K562 (cell line): ENCODE measurements around the gene ARL3. TPM values are rescaled to one million over a fixed set of nuclear protein-coding genes. Genes with fewer than 3 reads are reported as not detected.

Experiments used
- ATAC-seq: fragments of 200-7000 bp; cut with Tn5 transposase; 3 replicates; pipeline ENCODE4 v1.9.1; 2020; ENCODE audit warnings: moderate library complexity
- BruUV-seq: library from RNA; stranded (reverse); fragments of 400-500 nt; replicated peaks from 2 replicates; lab custom pipeline; 2021; lab: Mats Ljungman, UMichigan
- CTCF ChIA-PET: fragments of 300-600 bp; formaldehyde crosslinking; extraction: SDS; loops from one replicate; lab custom pipeline; 2021; ENCODE audit warnings: low intra/inter-chr PET ratio; lab: Yijun Ruan, JAX
- POLR2A ChIA-PET: fragments of 300-600, 350-650 bp; sonication (Branson Sonifier 250); formaldehyde crosslinking; extraction: SDS; loops from one replicate; lab custom pipeline; 2021; ENCODE audit warnings: antibody characterized with exemption, inconsistent platforms; lab: Yijun Ruan, JAX
- DNase-seq, 4 experiments: peaks; one replicate each; pipeline versions ENCODE4 v3.0.0 to v3.0.0-alpha.2; 2011 to 2018; ENCODE audit warnings: low spot score in 3 of 4, mixed read lengths in 3 of 4; ENCODE audit errors: extremely low read depth in 1 of 4
- FAIRE-seq: peaks from 2 replicates; lab custom pipeline; 2011; peaks lifted over from hg19 to GRCh38; lab: Jason Lieb, UNC
- H2AFZ ChIP-seq: 2 replicates; pipeline ENCODE4 v1.6.0; 2011; ENCODE audit warnings: low read depth, low read length, control low read depth, inconsistent platforms
- H3K27ac ChIP-seq: fragments of 200-600 bp; 3 replicates; pipeline ENCODE4 v1.8.0; 2011; ENCODE audit warnings: low read depth, mild to moderate bottlenecking, control low read depth, inconsistent platforms, low read length, moderate library complexity, mixed read lengths; ENCODE audit errors: extremely low read depth
- H3K27me3 ChIP-seq, 2 experiments: fragments of 300-600 bp in 1 of 2; 2 replicates in 1 of 2; 3 replicates in 1 of 2; pipeline versions ENCODE4 v1.6.0 to v1.8.0; 2011; ENCODE audit warnings: inconsistent platforms in 2 of 2, low read length in 2 of 2, mild to moderate bottlenecking in 1 of 2, mixed read lengths in 1 of 2, moderate library complexity in 1 of 2; ENCODE audit not compliant: control insufficient read depth in 2 of 2, insufficient read depth in 2 of 2
- H3K36me3 ChIP-seq: fragments of 300-600 bp; 3 replicates; pipeline ENCODE4 v1.8.0; 2011; ENCODE audit warnings: mild to moderate bottlenecking, low read length, inconsistent platforms; ENCODE audit not compliant: control insufficient read depth, insufficient read depth
- H3K4me1 ChIP-seq, 2 experiments: fragments of 200-600 bp in 1 of 2; replicated peaks in 1 of 2; 2 replicates in 1 of 2; 3 replicates in 1 of 2; pipeline versions ENCODE4 v1.5.1 to v1.8.0; 2011; ENCODE audit warnings: inconsistent platforms in 2 of 2, low read length in 2 of 2, mild to moderate bottlenecking in 1 of 2, mixed read lengths in 1 of 2, moderate library complexity in 1 of 2; ENCODE audit not compliant: control insufficient read depth in 2 of 2, insufficient read depth in 2 of 2
- H3K4me2 ChIP-seq: 2 replicates; pipeline ENCODE4 v1.6.1; 2011; ENCODE audit warnings: low read length, control low read depth, inconsistent platforms, mixed read lengths; ENCODE audit not compliant: insufficient read depth
- H3K4me3 ChIP-seq: fragments of 200-600 bp; sonication (generic), shearing (Covaris generic); 2 replicates; pipeline ENCODE4 v1.5.1; 2016; ENCODE audit warnings: control low read depth, inconsistent platforms
- H3K79me2 ChIP-seq: fragments of 200-600 bp; 3 replicates; pipeline ENCODE4 v1.8.0; 2011; ENCODE audit warnings: low read length, inconsistent platforms; ENCODE audit not compliant: control insufficient read depth, insufficient read depth
- H3K9ac ChIP-seq, 2 experiments: 2 replicates each; pipeline versions ENCODE4 v1.6.0 to v1.6.1; 2011; ENCODE audit warnings: low read depth in 2 of 2, low read length in 2 of 2, control low read depth in 1 of 2, inconsistent platforms in 1 of 2, mild to moderate bottlenecking in 1 of 2, mixed read lengths in 1 of 2; ENCODE audit not compliant: insufficient read depth in 1 of 2
- H3K9me1 ChIP-seq: one replicate; pipeline ENCODE4 v1.6.0; 2011; ENCODE audit warnings: inconsistent platforms, mild to moderate bottlenecking, low read length, moderate library complexity; ENCODE audit not compliant: control insufficient read depth, insufficient read depth
- H3K9me3 ChIP-seq: replicated peaks from 2 replicates; pipeline ENCODE4 v1.5.1; 2011; ENCODE audit warnings: low read depth, low read length, inconsistent platforms; ENCODE audit not compliant: control insufficient read depth, insufficient read depth
- H4K20me1 ChIP-seq: replicated peaks from 2 replicates; pipeline ENCODE4 v1.6.1; 2011; ENCODE audit warnings: low read length, inconsistent platforms, mixed read lengths; ENCODE audit not compliant: control insufficient read depth, insufficient read depth
- GABPB1 ChIP-seq: sonication (generic); formaldehyde crosslinking; IDR thresholded peaks from 2 replicates; pipeline ENCODE4 v1.8.0; 2022; ENCODE audit warnings: mild to moderate bottlenecking, missing genetic modification reagents
- HMGN3 ChIP-seq: IDR thresholded peaks from 2 replicates; pipeline ENCODE4 v1.6.1; 2011; ENCODE audit warnings: borderline replicate concordance, low read depth, mild to moderate bottlenecking, mixed read lengths, low read length; ENCODE audit not compliant: insufficient read length; ENCODE audit errors: extremely low read depth
- IRF9 ChIP-seq: fragments of 450-650 bp; IDR thresholded peaks from 2 replicates; pipeline ENCODE4 v1.6.1; 2016; ENCODE audit warnings: missing biosample characterization, missing genetic modification characterization
- SMARCB1 ChIP-seq: IDR thresholded peaks from 2 replicates; pipeline ENCODE4 v1.6.1; 2011; ENCODE audit warnings: improper control_type of control experiment, low read depth; ENCODE audit not compliant: insufficient read length
- TRIM28 ChIP-seq: fragments of 450-650 bp; IDR thresholded peaks from 2 replicates; pipeline ENCODE4 v1.6.1; 2017
- ZBTB17 ChIP-seq: fragments of 450-650 bp; formaldehyde crosslinking; IDR thresholded peaks from 2 replicates; pipeline ENCODE4 v1.4.0; 2020; ENCODE audit warnings: mild to moderate bottlenecking
- ZNF165 ChIP-seq: fragments of 250-450 bp; sonication (Bioruptor Pico); IDR thresholded peaks from 2 replicates; pipeline ENCODE4 v1.4.0; 2020; ENCODE audit warnings: borderline replicate concordance
- ZNF224 ChIP-seq: sonication (generic); formaldehyde crosslinking; IDR thresholded peaks from 2 replicates; pipeline ENCODE4 v1.8.0; 2022; ENCODE audit warnings: mild to moderate bottlenecking, missing genetic modification reagents
- WGBS: fragments of 100-300 bp; shearing (Covaris generic); methylation state at CpG from one replicate; pipeline ENCODE4 v1.1.6; 2016; ENCODE audit warnings: low coverage, mixed read lengths; ENCODE audit not compliant: insufficient coverage; ENCODE audit errors: missing lambda C conversion rate; 5-methylcytosine and 5-hydroxymethylcytosine counted together
- in situ Hi-C: fragments of 300-500 bp; cut with MboI; formaldehyde crosslinking; loops from 4 replicates; pipeline ENCODE4 v1.15.0; 2018; ENCODE audit warnings: inconsistent platforms, mixed read lengths
- intact Hi-C: fragments of 100-400 bp; cut with micrococcal nuclease; formaldehyde crosslinking; loops from 2 replicates; pipeline ENCODE4 v1.14.2; 2022
- polyA plus RNA-seq, 8 experiments: library from polyadenylated mRNA; depleted of rRNA in 4 of 8; stranded (reverse) in 5 of 8; unstranded in 3 of 8; fragments of >200 nt; fragmentation: Nextera tagmentation in 2 of 8; fragmentation: Illumina TruSeq in 1 of 8; extraction: Ambion mirVana in 2 of 8; extraction: Trizol in 1 of 8; gene quantifications; 2 replicates each; pipeline versions ENCODE4 v1.2.1 to v1.2.3, GENCODE V29; 2011 to 2014; ENCODE audit warnings: inconsistent platforms in 1 of 8, missing spikeins in 1 of 8
- total RNA-seq, 7 experiments: library from RNA; depleted of rRNA in 6 of 7; stranded (reverse); fragments of >200 nt in 6 of 7; fragmentation: Illumina TruSeq in 2 of 7; extraction: Trizol in 2 of 7; gene quantifications; 2 replicates each; pipeline versions ENCODE4 v1.2.1 to v1.2.3, GENCODE V29; 2011 to 2021; ENCODE audit warnings: low replicate concordance in 1 of 7
- TF ChIP-seq, protein P1 (sequence below), 2 experiments: fragments of 450-650 bp; conservative IDR thresholded peaks; 2 replicates each; pipeline ENCODE4 v1.6.1; 2017; ENCODE audit warnings: mild to moderate bottlenecking in 2 of 2, moderate library complexity in 2 of 2

The ARL3 gene
- total and polyA plus RNA-seq, 9 of the 15 experiments (the other 6 are each of a cell fraction or from before 2014, with no cell fraction given) = 2.9 to 8.9 (median 4.8) TPM

- no peaks in the 10 kb centered on the region for H3K9me3 ChIP-seq
- ATAC-seq = no peak
- intact Hi-C loops = loop anchor here (5.0 kb wide), 1 partner anchor 39 kb away; the partner anchor contains the start of genes ARL3 and SFXN2
- H3K79me2 ChIP-seq = no peaks in the 10 kb centered on the region
- no peak overlapping the region for H3K4me2 ChIP-seq
- no peak for TF ChIP-seq SMARCB1
- TF ChIP-seq ZBTB17 = no peak
- no peak for TF ChIP-seq HMGN3
- TF ChIP-seq, all 486 proteins: peak for 0
- no peak for FAIRE-seq
- H3K9ac ChIP-seq = no peak overlapping the region
- BruUV-seq = no TSS peak
- H3K4me1 ChIP-seq = peaks cover 31 to 43% of the 10 kb centered on the region in 2 experiments
- no peak for DNase-seq
- no peaks in the 10 kb centered on the region for H3K27me3 ChIP-seq
- in situ Hi-C loops = no loop called here
- no peak overlapping the region for H3K27ac ChIP-seq
- H3K9me1 ChIP-seq = no peaks in the 10 kb centered on the region
- ChIA-PET CTCF (no interaction called here), POLR2A (interaction anchor here (0.6 to 2.0 kb wide), 4 partner anchors 10 to 42 kb away, joined by 4 to 5 read pairs (median 4); partner anchors contain the start of gene TRIM8)
- H3K4me3 ChIP-seq = no peak overlapping the region; the same call in 1 of the 2 replicates
- peak overlapping the region; percentile 76; the same call in 1 of the 2 replicates for H2AFZ ChIP-seq
- 73% methylated on average over 12 of the region's 13 CpGs for WGBS
- H3K36me3 ChIP-seq = no peaks in the 10 kb centered on the region
- H4K20me1 ChIP-seq = no peaks in the 10 kb centered on the region
Observed at GRCh38 chr10:102673236-102673818, 40.9 kb downstream of the ARL3 start.

DNA sequence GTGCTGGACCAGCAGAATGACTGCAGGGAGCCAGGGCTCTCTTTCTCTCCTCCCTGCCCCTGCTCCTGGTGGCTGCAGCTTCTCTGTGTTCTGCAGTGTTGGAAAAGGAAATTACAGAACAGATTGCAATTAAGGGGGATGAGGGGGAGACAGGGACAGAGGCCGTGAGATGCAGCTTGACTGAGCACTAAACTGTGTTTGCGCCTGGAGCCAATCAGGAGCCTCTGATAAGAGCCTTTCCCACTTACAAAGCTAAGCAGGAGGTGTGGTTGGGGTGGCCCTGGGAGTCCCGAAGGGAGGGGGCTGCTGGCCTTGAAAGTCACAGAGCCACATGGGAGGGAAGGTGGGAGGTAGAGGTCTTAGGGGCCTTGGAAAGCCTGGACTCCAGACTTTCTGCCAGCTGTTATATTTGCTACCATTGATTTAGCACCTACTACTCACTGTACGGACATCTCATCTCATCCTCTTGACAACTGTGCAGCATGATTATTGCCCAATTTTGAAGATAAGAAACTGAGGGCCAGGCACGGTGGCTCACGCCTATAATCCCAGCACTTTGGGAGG is 43.2 kb downstream of the ARL3 start:
- POLR2A ChIA-PET = interaction anchor here (1.2 kb wide), 1 partner anchor 59 kb away, joined by 3 read pairs; no protein-coding TSS in a partner anchor
- H4K20me1 ChIP-seq = no peaks in the 10 kb centered on the region
- no peaks in the 10 kb centered on the region for H3K9me1 ChIP-seq
- peak overlapping the region; percentile 52 for H3K4me2 ChIP-seq
- no peaks in the 10 kb centered on the region for H3K79me2 ChIP-seq
- no peaks in the 10 kb centered on the region for H3K27me3 ChIP-seq
- in situ Hi-C loops (no loop called here), intact Hi-C loops (loop anchor here (5.0 kb wide), 1 partner anchor 41 kb away; the partner anchor contains the start of genes ARL3 and SFXN2)
- H3K4me1 ChIP-seq = peaks cover 31 to 40% of the 10 kb centered on the region in 2 experiments
- H3K9me3 ChIP-seq = no peaks in the 10 kb centered on the region
- H3K36me3 ChIP-seq = no peaks in the 10 kb centered on the region
- no peak overlapping the region for H3K4me3 ChIP-seq
- WGBS = 0% methylated on average over 6 of the region's 6 CpGs
- CTCF ChIA-PET = no interaction called here
- peak overlapping the region in 1 of 2 experiments; percentile 45; a peak in 1 of 4 replicates for H3K9ac ChIP-seq
- FAIRE-seq (peak; percentile 79), ATAC-seq (peak; percentile 75), DNase-seq (peak; percentile 56 to 69 (median 62))
- no peak overlapping the region for H3K27ac ChIP-seq
- 0 out of 2 replicates have a peak overlapping the region, but pooled peaks have one; percentile 6 for H2AFZ ChIP-seq
- no TSS peak for BruUV-seq
- TF ChIP-seq ZNF165 (CRISPR knock-in tag) (no peak), GABPB1 (CRISPR knock-in tag) (no peak), ZNF224 (CRISPR knock-in tag) (no peak), TRIM28 (no peak), IRF9 (tag) (peak; percentile 34; the same call in 1 of the 2 replicates)
- TF ChIP-seq, protein P1, sequence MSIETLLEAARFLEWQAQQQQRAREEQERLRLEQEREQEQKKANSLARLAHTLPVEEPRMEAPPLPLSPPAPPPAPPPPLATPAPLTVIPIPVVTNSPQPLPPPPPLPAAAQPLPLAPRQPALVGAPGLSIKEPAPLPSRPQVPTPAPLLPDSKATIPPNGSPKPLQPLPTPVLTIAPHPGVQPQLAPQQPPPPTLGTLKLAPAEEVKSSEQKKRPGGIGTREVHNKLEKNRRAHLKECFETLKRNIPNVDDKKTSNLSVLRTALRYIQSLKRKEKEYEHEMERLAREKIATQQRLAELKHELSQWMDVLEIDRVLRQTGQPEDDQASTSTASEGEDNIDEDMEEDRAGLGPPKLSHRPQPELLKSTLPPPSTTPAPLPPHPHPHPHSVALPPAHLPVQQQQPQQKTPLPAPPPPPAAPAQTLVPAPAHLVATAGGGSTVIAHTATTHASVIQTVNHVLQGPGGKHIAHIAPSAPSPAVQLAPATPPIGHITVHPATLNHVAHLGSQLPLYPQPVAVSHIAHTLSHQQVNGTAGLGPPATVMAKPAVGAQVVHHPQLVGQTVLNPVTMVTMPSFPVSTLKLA (conservative IDR thresholded peaks at IDR 0.05) = peak; percentile 29 to 66; a peak in 3 of 4 replicates
